HL-60 (cell line): ENCODE data around the gene SORCS2.

ENCODE experiments used
- DNase-seq, 2 experiments: peaks; one replicate each; pipeline ENCODE4 v3.0.0-alpha.2; 2010 to 2020; ENCODE audit warnings: low read depth in 1 of 2, low spot score in 1 of 2
- H3K27ac ChIP-seq: fragments of 250-450 bp; sonication (Bioruptor Pico); replicated peaks from 2 replicates; pipeline ENCODE4 v1.5.1; 2020; ENCODE audit warnings: mild to moderate bottlenecking, moderate library complexity
- H3K27me3 ChIP-seq: fragments of 250-450 bp; sonication (Bioruptor Pico); 2 replicates; pipeline ENCODE4 v1.5.1; 2021; ENCODE audit warnings: mild to moderate bottlenecking, moderate library complexity; ENCODE audit not compliant: insufficient read depth, poor library complexity, severe bottlenecking
- H3K4me3 ChIP-seq: replicated peaks from 2 replicates; pipeline ENCODE4 v1.5.1; 2011; ENCODE audit warnings: mild to moderate bottlenecking, control low read depth, low read length; ENCODE audit not compliant: insufficient read depth
- CTCF ChIP-seq: IDR thresholded peaks from one replicate; pipeline ENCODE4 v1.5.1; 2011; ENCODE audit warnings: low read length, control low read depth, inconsistent platforms; ENCODE audit not compliant: insufficient read depth
- GABPA ChIP-seq: IDR thresholded peaks from 2 replicates; pipeline ENCODE4 v1.6.1; 2012; ENCODE audit warnings: low read depth
- POLR2AphosphoS5 ChIP-seq: IDR thresholded peaks from 2 replicates; pipeline ENCODE4 v1.6.1; 2012; ENCODE audit warnings: low read depth
- SPI1 ChIP-seq: IDR thresholded peaks from 2 replicates; pipeline ENCODE4 v1.6.1; 2012; ENCODE audit warnings: low read depth, mild to moderate bottlenecking, borderline replicate concordance
- TF ChIP-seq, protein P1 (sequence below): IDR thresholded peaks from 2 replicates; pipeline ENCODE4 v1.6.1; 2012; ENCODE audit warnings: low read depth; ENCODE audit not compliant: insufficient replicate concordance

Gene SORCS2

GRCh38 chr4:7244751-7245320 is 52.5 kb downstream of the SORCS2 start:
- H3K27ac ChIP-seq: no peak overlapping the region
- no peak overlapping the region for H3K4me3 ChIP-seq
- H3K27me3 ChIP-seq: no peaks in the 10 kb centered on the region
- TF ChIP-seq CTCF (no peak), POLR2AphosphoS5 (no peak), SPI1 (no peak), GABPA (no peak)
- TF ChIP-seq, protein P1, sequence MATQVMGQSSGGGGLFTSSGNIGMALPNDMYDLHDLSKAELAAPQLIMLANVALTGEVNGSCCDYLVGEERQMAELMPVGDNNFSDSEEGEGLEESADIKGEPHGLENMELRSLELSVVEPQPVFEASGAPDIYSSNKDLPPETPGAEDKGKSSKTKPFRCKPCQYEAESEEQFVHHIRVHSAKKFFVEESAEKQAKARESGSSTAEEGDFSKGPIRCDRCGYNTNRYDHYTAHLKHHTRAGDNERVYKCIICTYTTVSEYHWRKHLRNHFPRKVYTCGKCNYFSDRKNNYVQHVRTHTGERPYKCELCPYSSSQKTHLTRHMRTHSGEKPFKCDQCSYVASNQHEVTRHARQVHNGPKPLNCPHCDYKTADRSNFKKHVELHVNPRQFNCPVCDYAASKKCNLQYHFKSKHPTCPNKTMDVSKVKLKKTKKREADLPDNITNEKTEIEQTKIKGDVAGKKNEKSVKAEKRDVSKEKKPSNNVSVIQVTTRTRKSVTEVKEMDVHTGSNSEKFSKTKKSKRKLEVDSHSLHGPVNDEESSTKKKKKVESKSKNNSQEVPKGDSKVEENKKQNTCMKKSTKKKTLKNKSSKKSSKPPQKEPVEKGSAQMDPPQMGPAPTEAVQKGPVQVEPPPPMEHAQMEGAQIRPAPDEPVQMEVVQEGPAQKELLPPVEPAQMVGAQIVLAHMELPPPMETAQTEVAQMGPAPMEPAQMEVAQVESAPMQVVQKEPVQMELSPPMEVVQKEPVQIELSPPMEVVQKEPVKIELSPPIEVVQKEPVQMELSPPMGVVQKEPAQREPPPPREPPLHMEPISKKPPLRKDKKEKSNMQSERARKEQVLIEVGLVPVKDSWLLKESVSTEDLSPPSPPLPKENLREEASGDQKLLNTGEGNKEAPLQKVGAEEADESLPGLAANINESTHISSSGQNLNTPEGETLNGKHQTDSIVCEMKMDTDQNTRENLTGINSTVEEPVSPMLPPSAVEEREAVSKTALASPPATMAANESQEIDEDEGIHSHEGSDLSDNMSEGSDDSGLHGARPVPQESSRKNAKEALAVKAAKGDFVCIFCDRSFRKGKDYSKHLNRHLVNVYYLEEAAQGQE: no peak
- DNase-seq: no peak

GRCh38 chr4:7247521-7247920 is 55.2 kb downstream of the SORCS2 start:
- TF ChIP-seq SPI1 (no peak), GABPA (no peak), POLR2AphosphoS5 (no peak), CTCF (no peak)
- TF ChIP-seq, protein P1: no peak
- no peak overlapping the region for H3K27ac ChIP-seq
- no peak for DNase-seq
- H3K4me3 ChIP-seq: no peak overlapping the region
- H3K27me3 ChIP-seq: no peaks in the 10 kb centered on the region

GRCh38 chr4:7247946-7248345 is 55.6 kb downstream of the SORCS2 start:
- Histone ChIP-seq H3K27me3 (no peaks in the 10 kb centered on the region), H3K27ac (no peak overlapping the region), H3K4me3 (no peak overlapping the region)
- TF ChIP-seq, protein P1: no peak
- TF ChIP-seq POLR2AphosphoS5: no peak
- no peak for TF ChIP-seq CTCF
- no peak for TF ChIP-seq SPI1
- TF ChIP-seq GABPA: no peak
- no peak for DNase-seq
